Measurements from ENCODE around the gene FAM13A.

Gene FAM13A

DNA sequence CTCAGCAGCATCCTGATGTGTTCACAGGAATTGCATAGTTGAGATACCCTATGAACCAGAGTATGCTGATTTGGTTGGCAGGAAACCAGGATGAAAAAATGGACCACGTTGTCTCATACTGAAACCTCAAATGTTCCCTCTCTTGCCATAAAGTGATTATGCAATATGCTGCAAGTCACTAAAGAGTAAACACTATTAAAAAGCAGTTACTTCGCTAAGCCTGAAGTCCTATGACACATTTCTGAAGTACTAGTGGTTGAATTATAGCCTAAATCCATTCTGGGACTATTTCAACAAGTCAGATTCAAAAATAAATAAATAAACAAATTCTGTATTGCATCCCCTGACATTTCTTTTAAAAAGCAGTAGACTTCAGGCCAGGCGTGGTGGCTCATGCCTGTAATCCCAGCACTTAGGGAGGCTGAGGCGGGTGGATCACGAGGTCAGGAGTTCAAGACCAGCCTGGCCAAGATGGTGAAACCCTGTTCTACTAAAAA lies 253.3 kb downstream of the FAM13A start:
- no peaks in the 10 kb centered on the region for H3K9me3 ChIP-seq (ENCODE audit: control insufficient read depth, low read length)
- H3K4me1 ChIP-seq, result peaks cover 6% of the 10 kb centered on the region
- TF ChIP-seq CTCF (IDR thresholded peaks at IDR 0.05), result no peak
- no peak overlapping the region for H3K4me3 ChIP-seq (ENCODE audit: low read depth, low read length)
- no peak overlapping the region for H3K27ac ChIP-seq
- H3K9ac ChIP-seq, result no peak overlapping the region
- H3K4me2 ChIP-seq (ENCODE audit: low read length), result no peak overlapping the region
- H3K36me3 ChIP-seq (ENCODE audit: control insufficient read depth, insufficient read depth, low read length), result no peaks in the 10 kb centered on the region
- H3K27me3 ChIP-seq (ENCODE audit: control insufficient read depth, insufficient read depth, low read length), result no peaks in the 10 kb centered on the region
- peaks cover 13% of the 10 kb centered on the region for H3K79me2 ChIP-seq
- no peak overlapping the region for H2AFZ ChIP-seq

DNA sequence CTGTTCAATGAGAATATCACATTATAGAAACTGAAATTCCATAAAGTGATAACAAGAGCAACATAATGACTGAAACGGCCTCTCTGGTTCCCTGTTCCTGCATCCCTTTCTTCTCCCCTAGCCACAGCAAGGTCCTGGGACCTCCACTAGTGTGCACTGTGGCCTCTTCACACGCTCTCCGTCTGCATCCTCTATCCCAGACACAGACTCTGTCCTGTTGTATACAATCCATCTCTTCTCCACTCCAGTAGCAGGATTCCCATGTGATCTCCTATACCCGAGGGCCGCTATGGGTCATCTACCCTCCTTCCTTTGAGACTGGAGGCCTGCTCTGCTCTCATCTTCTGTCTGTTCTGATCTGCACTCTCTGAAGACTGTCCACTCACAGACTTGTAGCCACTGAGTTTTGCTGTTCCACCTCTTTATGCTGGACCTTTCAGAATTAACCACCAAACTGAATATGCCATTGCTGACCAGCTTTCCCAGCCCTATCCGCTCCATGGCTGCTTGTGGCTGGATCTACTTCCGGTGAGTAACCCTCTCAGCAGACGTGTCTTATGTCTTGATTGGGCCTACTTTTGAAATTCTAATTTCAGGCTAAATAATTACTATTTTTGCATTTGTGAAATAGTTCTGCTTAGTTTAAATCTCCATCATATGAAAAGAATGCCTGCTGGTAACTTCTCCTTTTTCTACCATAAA lies 254.2 kb downstream of the FAM13A start:
- Histone ChIP-seq H3K27me3 (ENCODE audit: control insufficient read depth, insufficient read depth, low read length) (no peaks in the 10 kb centered on the region), H3K27ac (no peak overlapping the region), H2AFZ (no peak overlapping the region), H3K4me1 (peaks cover 6% of the 10 kb centered on the region), H3K79me2 (peaks cover 18% of the 10 kb centered on the region), H3K4me2 (ENCODE audit: low read length) (no peak overlapping the region), H3K36me3 (ENCODE audit: control insufficient read depth, insufficient read depth, low read length) (no peaks in the 10 kb centered on the region), H3K4me3 (ENCODE audit: low read depth, low read length) (no peak overlapping the region), H3K9ac (no peak overlapping the region), H3K9me3 (ENCODE audit: control insufficient read depth, low read length) (no peaks in the 10 kb centered on the region)
- TF ChIP-seq CTCF (IDR thresholded peaks at IDR 0.05), result no peak

- Histone ChIP-seq H3K9ac (no peak overlapping the region), H3K79me2 (peaks cover 18% of the 10 kb centered on the region), H3K36me3 (ENCODE audit: control insufficient read depth, insufficient read depth, low read length) (no peaks in the 10 kb centered on the region), H3K27me3 (ENCODE audit: control insufficient read depth, insufficient read depth, low read length) (no peaks in the 10 kb centered on the region), H3K9me3 (ENCODE audit: control insufficient read depth, low read length) (no peaks in the 10 kb centered on the region), H2AFZ (no peak overlapping the region), H3K4me2 (ENCODE audit: low read length) (no peak overlapping the region), H3K4me3 (ENCODE audit: low read depth, low read length) (no peak overlapping the region), H3K4me1 (peaks cover 6% of the 10 kb centered on the region), H3K27ac (no peak overlapping the region)
- no peak for TF ChIP-seq CTCF (IDR thresholded peaks at IDR 0.05)
Observed at GRCh38 chr4:88802138-88802537, 254.8 kb downstream of the FAM13A start.

GRCh38 chr4:88799900-88800299 lies 257.1 kb downstream of the FAM13A start:
- Histone ChIP-seq H3K36me3 (ENCODE audit: control insufficient read depth, insufficient read depth, low read length) (no peaks in the 10 kb centered on the region), H3K4me1 (peaks cover 6% of the 10 kb centered on the region), H3K9ac (no peak overlapping the region), H3K27ac (no peak overlapping the region), H3K4me3 (ENCODE audit: low read depth, low read length) (no peak overlapping the region), H2AFZ (no peak overlapping the region), H3K4me2 (ENCODE audit: low read length) (no peak overlapping the region), H3K79me2 (peaks cover 18% of the 10 kb centered on the region), H3K9me3 (ENCODE audit: control insufficient read depth, low read length) (no peaks in the 10 kb centered on the region), H3K27me3 (ENCODE audit: control insufficient read depth, insufficient read depth, low read length) (no peaks in the 10 kb centered on the region)
- no peak for TF ChIP-seq CTCF (IDR thresholded peaks at IDR 0.05)

DNA sequence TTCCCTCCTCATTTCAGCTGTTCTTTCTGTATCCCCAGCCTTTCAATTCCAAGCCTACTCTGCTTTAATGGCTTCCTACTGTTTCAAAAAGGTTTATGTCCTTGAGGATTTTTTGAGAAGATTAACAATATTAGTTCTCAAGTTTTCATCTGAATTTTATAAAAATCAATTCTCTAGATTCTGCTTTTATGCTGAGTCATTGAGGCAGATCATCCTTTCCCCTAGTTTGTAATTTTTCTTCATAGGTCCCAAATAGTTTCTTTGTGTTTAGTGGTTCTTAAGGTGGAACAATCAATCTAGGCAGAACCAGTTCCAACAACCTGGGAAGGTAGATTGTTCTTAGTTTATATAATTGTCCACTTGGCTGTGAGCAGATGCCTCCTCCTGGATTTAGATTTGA lies 259.3 kb downstream of the FAM13A start:
- Histone ChIP-seq H3K27me3 (ENCODE audit: control insufficient read depth, insufficient read depth, low read length) (no peaks in the 10 kb centered on the region), H3K79me2 (peaks cover 16% of the 10 kb centered on the region)

More for the DNA sequence above, 259.3 kb downstream of the FAM13A start:
- no peaks in the 10 kb centered on the region for H3K36me3 ChIP-seq (ENCODE audit: control insufficient read depth, insufficient read depth, low read length)
- no peaks in the 10 kb centered on the region for H3K9me3 ChIP-seq (ENCODE audit: control insufficient read depth, low read length)
- peaks cover 6% of the 10 kb centered on the region for H3K4me1 ChIP-seq
- no peak overlapping the region for H3K27ac ChIP-seq
- H3K4me3 ChIP-seq (ENCODE audit: low read depth, low read length), result no peak overlapping the region
- H3K9ac ChIP-seq, result no peak overlapping the region
- TF ChIP-seq CTCF (IDR thresholded peaks at IDR 0.05), result no peak
- no peak overlapping the region for H2AFZ ChIP-seq
- no peak overlapping the region for H3K4me2 ChIP-seq (ENCODE audit: low read length)
